ENCODE data around the gene ABCB6.

DNA sequence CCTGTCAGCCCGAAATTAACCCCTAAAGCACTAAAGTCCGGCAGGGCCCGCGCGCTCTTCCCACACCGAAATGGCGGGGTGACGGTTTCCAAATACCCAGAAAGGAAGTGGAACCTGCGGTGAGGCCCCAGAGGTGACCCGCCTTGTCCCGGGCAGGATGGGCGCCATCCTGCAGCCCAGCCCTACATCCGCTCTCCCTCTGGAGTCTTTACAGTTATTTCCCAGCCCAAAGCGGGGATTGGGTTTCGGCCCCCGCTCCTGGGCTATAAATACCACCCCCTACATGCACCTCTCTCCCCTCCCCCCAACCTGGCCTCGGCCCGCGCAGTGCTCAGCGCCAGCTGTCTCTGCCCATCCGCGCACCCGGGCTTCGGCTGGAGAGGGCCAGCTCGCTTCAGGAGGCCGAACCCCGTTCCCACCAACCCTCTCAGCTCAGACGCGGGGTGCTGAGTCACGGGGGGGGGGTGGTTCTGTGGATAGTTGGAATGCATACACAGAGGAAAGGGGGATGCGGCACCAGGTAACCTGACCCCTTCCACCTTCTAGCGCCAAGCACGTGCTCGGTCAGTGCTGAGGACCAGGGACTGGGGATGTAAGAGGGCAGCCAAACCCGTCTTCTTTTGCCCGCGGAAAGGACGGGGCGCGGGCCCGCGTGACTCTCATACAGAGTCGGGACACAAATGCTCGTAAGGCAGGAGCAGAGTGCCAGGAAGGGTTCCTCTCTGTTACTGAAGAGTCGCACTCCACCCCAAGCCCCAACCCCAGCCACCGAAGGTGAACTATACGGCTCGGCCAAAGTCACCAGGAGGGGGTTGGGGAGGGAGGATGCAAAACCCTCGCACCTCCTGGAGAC is 34.4 kb upstream of the ABCB6 start, which contains the start of gene TUBA4B:
- TF ChIP-seq, protein P1, sequence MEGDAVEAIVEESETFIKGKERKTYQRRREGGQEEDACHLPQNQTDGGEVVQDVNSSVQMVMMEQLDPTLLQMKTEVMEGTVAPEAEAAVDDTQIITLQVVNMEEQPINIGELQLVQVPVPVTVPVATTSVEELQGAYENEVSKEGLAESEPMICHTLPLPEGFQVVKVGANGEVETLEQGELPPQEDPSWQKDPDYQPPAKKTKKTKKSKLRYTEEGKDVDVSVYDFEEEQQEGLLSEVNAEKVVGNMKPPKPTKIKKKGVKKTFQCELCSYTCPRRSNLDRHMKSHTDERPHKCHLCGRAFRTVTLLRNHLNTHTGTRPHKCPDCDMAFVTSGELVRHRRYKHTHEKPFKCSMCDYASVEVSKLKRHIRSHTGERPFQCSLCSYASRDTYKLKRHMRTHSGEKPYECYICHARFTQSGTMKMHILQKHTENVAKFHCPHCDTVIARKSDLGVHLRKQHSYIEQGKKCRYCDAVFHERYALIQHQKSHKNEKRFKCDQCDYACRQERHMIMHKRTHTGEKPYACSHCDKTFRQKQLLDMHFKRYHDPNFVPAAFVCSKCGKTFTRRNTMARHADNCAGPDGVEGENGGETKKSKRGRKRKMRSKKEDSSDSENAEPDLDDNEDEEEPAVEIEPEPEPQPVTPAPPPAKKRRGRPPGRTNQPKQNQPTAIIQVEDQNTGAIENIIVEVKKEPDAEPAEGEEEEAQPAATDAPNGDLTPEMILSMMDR (conservative IDR thresholded peaks at IDR 0.05; ENCODE audit: low read length) = no peak
- no peak for TF ChIP-seq EZH2phosphoT487 (IDR thresholded peaks at IDR 0.05; ENCODE audit: borderline replicate concordance, low read depth, low read length)

Measured in OCI-LY7 (cell line).